ACC112 (cell line): ENCODE results near the gene RCN1.
A peak's percentile ranks its signal among the peaks of the same experiment; 100 is the strongest.
"Not testable (repeated sequence)": the region's sequence is repeated elsewhere in the genome, so short reads cannot be mapped to it uniquely, and the experiment has no call there.

Experiments
- H2AFZ ChIP-seq: fragments of 200-600 bp; sonication (generic); one replicate; pipeline ENCODE4 v1.6.0; 2017; ENCODE audit warnings: antibody characterized with exemption, low read length; ENCODE audit not compliant: unreplicated experiment
- H3K27ac ChIP-seq: fragments of 200-600 bp; sonication (generic); 2 replicates; pipeline ENCODE4 v1.5.1; 2014; ENCODE audit warnings: low read depth, mild to moderate bottlenecking, antibody characterized with exemption, low read length, moderate library complexity
- H3K27me3 ChIP-seq: fragments of 200-600 bp; sonication (generic); 2 replicates; pipeline ENCODE4 v1.6.1; 2014; ENCODE audit warnings: mild to moderate bottlenecking, antibody characterized with exemption, low read length, moderate library complexity, mixed read lengths; ENCODE audit not compliant: insufficient read depth
- H3K36me3 ChIP-seq: fragments of 200-600 bp; sonication (generic); 2 replicates; pipeline ENCODE4 v1.6.1; 2016; ENCODE audit warnings: mild to moderate bottlenecking, antibody characterized with exemption, low read length, moderate library complexity, mixed read lengths; ENCODE audit not compliant: insufficient read depth
- H3K4me1 ChIP-seq: fragments of 200-600 bp; sonication (generic); one replicate; pipeline ENCODE4 v1.6.1; 2016; ENCODE audit warnings: low read length, mixed read lengths; ENCODE audit not compliant: insufficient read depth, unreplicated experiment, control insufficient read depth
- H3K4me3 ChIP-seq: fragments of 200-600 bp; sonication (generic); 2 replicates; pipeline ENCODE4 v1.5.1; 2014; ENCODE audit warnings: mild to moderate bottlenecking, low read depth, low read length
- H3K79me2 ChIP-seq: fragments of 200-600 bp; sonication (generic); one replicate; pipeline ENCODE4 v1.6.0; 2016; ENCODE audit warnings: low read length; ENCODE audit not compliant: control insufficient read depth, unreplicated experiment, insufficient read depth

The RCN1 gene

GRCh38 chr11:32113200-32113919 lies 22.5 kb downstream of the RCN1 start:
- no peak overlapping the region for H3K27ac ChIP-seq
- peaks cover 4% of the 10 kb centered on the region for H3K4me1 ChIP-seq
- H2AFZ ChIP-seq = no peak overlapping the region
- H3K79me2 ChIP-seq = no peaks in the 10 kb centered on the region
- H3K27me3 ChIP-seq = 0 out of 2 replicates have a peak, but pooled peaks cover 3% of the 10 kb centered on the region
- H3K36me3 ChIP-seq = no peaks in the 10 kb centered on the region
- no peak overlapping the region for H3K4me3 ChIP-seq

- 0 out of 2 replicates have a peak, but pooled peaks cover 3% of the 10 kb centered on the region for H3K27me3 ChIP-seq
- peaks cover 6% of the 10 kb centered on the region for H3K4me1 ChIP-seq
- H2AFZ ChIP-seq = no peak overlapping the region
- no peaks in the 10 kb centered on the region for H3K36me3 ChIP-seq
- no peaks in the 10 kb centered on the region for H3K79me2 ChIP-seq
- no peak overlapping the region for H3K4me3 ChIP-seq
- no peak overlapping the region for H3K27ac ChIP-seq
Measured at GRCh38 chr11:32113920-32114203, 23.0 kb downstream of the RCN1 start.

DNA sequence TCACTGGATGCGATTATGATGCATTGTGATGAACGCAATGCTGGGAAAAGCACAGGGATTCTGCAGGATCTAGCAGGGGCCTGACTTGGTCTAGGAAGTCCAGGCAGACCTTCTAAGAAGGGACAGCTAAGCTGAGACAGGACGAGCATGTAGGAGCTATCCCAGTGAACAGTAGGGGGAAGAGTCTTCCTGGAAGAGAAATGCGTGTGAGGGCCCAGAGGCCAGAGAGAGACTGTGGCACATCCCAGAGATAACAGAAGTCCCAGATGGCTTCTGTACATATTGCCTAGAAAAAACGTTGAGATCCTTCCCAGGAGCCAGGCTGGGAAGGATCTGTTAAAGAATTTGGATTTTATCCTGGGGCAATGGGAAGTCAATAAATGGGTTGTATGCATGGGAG lies 24.6 kb downstream of the RCN1 start:
- peaks cover 6% of the 10 kb centered on the region for H3K4me1 ChIP-seq
- H3K36me3 ChIP-seq = no peaks in the 10 kb centered on the region
- H3K27ac ChIP-seq = no peak overlapping the region
- 0 out of 2 replicates have a peak, but pooled peaks cover 3% of the 10 kb centered on the region for H3K27me3 ChIP-seq
- H3K79me2 ChIP-seq = no peaks in the 10 kb centered on the region
- no peak overlapping the region for H2AFZ ChIP-seq
- H3K4me3 ChIP-seq = no peak overlapping the region

- H3K79me2 ChIP-seq = no peaks in the 10 kb centered on the region
- no peak overlapping the region for H2AFZ ChIP-seq
- peaks cover 6% of the 10 kb centered on the region for H3K4me1 ChIP-seq
- no peaks in the 10 kb centered on the region for H3K36me3 ChIP-seq
- H3K4me3 ChIP-seq = no peak overlapping the region
- no peak overlapping the region for H3K27ac ChIP-seq
- H3K27me3 ChIP-seq = 0 out of 2 replicates have a peak, but pooled peaks cover 3% of the 10 kb centered on the region
Measured at GRCh38 chr11:32116668-32117067, 25.8 kb downstream of the RCN1 start.

GRCh38 chr11:32118025-32118974 lies 27.4 kb downstream of the RCN1 start:
- Histone ChIP-seq H2AFZ (no peak overlapping the region), H3K27me3 (0 out of 2 replicates have a peak, but pooled peaks cover 13% of the 10 kb centered on the region), H3K4me1 (peaks cover 6% of the 10 kb centered on the region), H3K36me3 (no peaks in the 10 kb centered on the region), H3K4me3 (no peak overlapping the region), H3K27ac (peak overlapping the region; percentile 35; the same call in 1 of the 2 replicates), H3K79me2 (no peaks in the 10 kb centered on the region)

- H3K27ac ChIP-seq = peak overlapping the region; percentile 35; the same call in 1 of the 2 replicates
- H3K27me3 ChIP-seq = 0 out of 2 replicates have a peak, but pooled peaks cover 13% of the 10 kb centered on the region
- H3K79me2 ChIP-seq, H2AFZ ChIP-seq, H3K4me3 ChIP-seq, H3K36me3 ChIP-seq, H3K4me1 ChIP-seq: not testable (repeated sequence)
Measured at GRCh38 chr11:32119139-32119538, 28.3 kb downstream of the RCN1 start.

GRCh38 chr11:32121012-32121411 lies 30.1 kb downstream of the RCN1 start:
- no peaks in the 10 kb centered on the region for H3K36me3 ChIP-seq
- H3K27me3 ChIP-seq = 0 out of 2 replicates have a peak, but pooled peaks cover 16% of the 10 kb centered on the region
- no peaks in the 10 kb centered on the region for H3K79me2 ChIP-seq
- no peak overlapping the region for H3K4me3 ChIP-seq
- peaks cover 6% of the 10 kb centered on the region for H3K4me1 ChIP-seq
- H3K27ac ChIP-seq = no peak overlapping the region
- H2AFZ ChIP-seq = no peak overlapping the region

DNA sequence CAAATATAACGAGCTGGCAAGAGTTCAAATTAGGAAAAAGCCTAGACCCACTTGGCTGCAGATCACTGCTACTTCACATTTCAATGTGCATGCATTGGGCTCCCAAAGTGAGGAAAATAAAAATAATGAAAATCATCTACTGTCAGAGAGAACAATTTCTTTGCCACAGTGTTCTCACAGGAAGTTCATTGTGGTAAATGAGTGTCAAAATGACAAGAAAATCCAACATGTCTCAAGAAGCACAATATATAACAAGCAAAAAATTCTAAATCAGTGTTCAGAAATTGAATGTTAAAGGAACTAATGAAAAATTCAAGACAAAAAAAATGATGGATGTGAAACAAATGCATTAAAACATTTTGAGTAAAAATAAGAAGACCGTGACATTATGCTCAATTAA lies 31.3 kb downstream of the RCN1 start:
- Histone ChIP-seq H3K4me3 (no peak overlapping the region), H3K27me3 (peaks cover 26% of the 10 kb centered on the region; the same call in 1 of the 2 replicates), H3K27ac (no peak overlapping the region), H3K79me2 (no peaks in the 10 kb centered on the region), H3K36me3 (no peaks in the 10 kb centered on the region), H2AFZ (no peak overlapping the region), H3K4me1 (peaks cover 6% of the 10 kb centered on the region)

GRCh38 chr11:32131321-32131720 lies 40.4 kb downstream of the RCN1 start:
- no peak overlapping the region for H2AFZ ChIP-seq
- peaks cover 24% of the 10 kb centered on the region; the same call in 1 of the 2 replicates for H3K27me3 ChIP-seq
- peaks cover under 1% of the 10 kb centered on the region for H3K4me1 ChIP-seq
- H3K79me2 ChIP-seq = no peaks in the 10 kb centered on the region
- H3K4me3 ChIP-seq = no peak overlapping the region
- no peaks in the 10 kb centered on the region for H3K36me3 ChIP-seq
- H3K27ac ChIP-seq = no peak overlapping the region

- H3K36me3 ChIP-seq = no peaks in the 10 kb centered on the region
- H3K27me3 ChIP-seq = no peaks in the 10 kb centered on the region
- H3K27ac ChIP-seq = peak overlapping the region; percentile 96
- peak overlapping the region; percentile 21 for H2AFZ ChIP-seq
- H3K79me2 ChIP-seq = no peaks in the 10 kb centered on the region
- no peak overlapping the region for H3K4me3 ChIP-seq
- peaks cover 15% of the 10 kb centered on the region for H3K4me1 ChIP-seq
Measured at GRCh38 chr11:32136657-32137056, 45.8 kb downstream of the RCN1 start.
